NB4 (cell line): Measurements from ENCODE around the gene GCDH.

ENCODE experiments used
- POLR2A ChIP-seq: IDR thresholded peaks from 2 replicates; pipeline ENCODE4 v1.6.1; 2011; ENCODE audit warnings: mild to moderate bottlenecking; ENCODE audit not compliant: insufficient read length; ENCODE audit errors: extremely low read depth
- TF ChIP-seq, protein P1 (sequence below): IDR thresholded peaks from one replicate; pipeline ENCODE4 v1.5.1; 2012; ENCODE audit warnings: low read depth, low read length
- TF ChIP-seq, protein P2 (sequence below): IDR thresholded peaks from 2 replicates; pipeline ENCODE4 v1.6.1; 2011; ENCODE audit warnings: low read depth, low read length

DNA sequence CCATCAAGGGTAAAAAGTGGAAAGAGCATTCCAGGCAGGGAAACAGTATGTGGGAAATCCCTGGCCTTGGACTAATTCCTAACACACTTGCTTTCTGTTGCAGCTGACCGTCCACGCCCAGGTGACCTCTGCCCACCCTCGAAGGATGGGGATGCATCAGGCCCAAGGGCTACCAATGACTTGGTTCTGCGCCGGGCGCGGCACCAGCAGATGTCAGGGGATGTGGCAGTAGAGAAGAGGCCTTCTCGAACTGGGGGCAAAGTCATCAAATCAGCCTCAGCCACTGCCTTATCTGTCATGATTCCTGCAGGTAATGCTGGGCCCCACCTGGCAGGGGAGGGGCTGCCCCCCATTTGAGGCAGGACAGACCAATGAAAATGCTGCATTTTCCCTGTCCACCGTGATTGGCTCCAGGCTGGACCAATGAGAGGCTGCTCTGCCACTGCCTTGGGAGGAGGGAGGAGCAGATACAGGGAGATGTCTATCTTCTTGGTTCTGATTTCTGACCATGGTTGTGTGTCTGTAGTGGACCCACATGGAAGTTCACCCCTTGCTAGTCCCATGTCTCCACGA lies 22.3 kb upstream of the GCDH start:
- no peak for TF ChIP-seq POLR2A
- TF ChIP-seq, protein P1, sequence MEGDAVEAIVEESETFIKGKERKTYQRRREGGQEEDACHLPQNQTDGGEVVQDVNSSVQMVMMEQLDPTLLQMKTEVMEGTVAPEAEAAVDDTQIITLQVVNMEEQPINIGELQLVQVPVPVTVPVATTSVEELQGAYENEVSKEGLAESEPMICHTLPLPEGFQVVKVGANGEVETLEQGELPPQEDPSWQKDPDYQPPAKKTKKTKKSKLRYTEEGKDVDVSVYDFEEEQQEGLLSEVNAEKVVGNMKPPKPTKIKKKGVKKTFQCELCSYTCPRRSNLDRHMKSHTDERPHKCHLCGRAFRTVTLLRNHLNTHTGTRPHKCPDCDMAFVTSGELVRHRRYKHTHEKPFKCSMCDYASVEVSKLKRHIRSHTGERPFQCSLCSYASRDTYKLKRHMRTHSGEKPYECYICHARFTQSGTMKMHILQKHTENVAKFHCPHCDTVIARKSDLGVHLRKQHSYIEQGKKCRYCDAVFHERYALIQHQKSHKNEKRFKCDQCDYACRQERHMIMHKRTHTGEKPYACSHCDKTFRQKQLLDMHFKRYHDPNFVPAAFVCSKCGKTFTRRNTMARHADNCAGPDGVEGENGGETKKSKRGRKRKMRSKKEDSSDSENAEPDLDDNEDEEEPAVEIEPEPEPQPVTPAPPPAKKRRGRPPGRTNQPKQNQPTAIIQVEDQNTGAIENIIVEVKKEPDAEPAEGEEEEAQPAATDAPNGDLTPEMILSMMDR, result no peak
- TF ChIP-seq, protein P2, sequence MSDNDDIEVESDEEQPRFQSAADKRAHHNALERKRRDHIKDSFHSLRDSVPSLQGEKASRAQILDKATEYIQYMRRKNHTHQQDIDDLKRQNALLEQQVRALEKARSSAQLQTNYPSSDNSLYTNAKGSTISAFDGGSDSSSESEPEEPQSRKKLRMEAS, result no peak
